Large intestine (tissue), 12 donors: ENCODE measurements around the gene NPIPB2. TPM values are rescaled to one million over a fixed set of nuclear protein-coding genes. Genes with fewer than 3 reads are reported as not detected.
"Not testable (repeated sequence)": the region's sequence is repeated elsewhere in the genome, so short reads cannot be mapped to it uniquely, and the experiment has no call there.

Experiments
- DNase-seq, 2 donors: peaks; one replicate each; pipeline versions ENCODE4 v3.0.0 to v3.0.0-alpha.2; 2013
- H3K27ac ChIP-seq: one replicate; pipeline ENCODE4 v1.5.1; 2013; ENCODE audit warnings: low read length
- H3K27me3 ChIP-seq: 2 replicates; pipeline ENCODE4 v1.6.1; 2013; ENCODE audit warnings: low read length; ENCODE audit not compliant: control insufficient read depth, insufficient read depth
- H3K36me3 ChIP-seq: 2 replicates; pipeline ENCODE4 v1.6.1; 2013; ENCODE audit warnings: low read length; ENCODE audit not compliant: control insufficient read depth, insufficient read depth
- H3K4me1 ChIP-seq: one replicate; pipeline ENCODE4 v1.6.1; 2013; ENCODE audit warnings: low read length; ENCODE audit not compliant: control insufficient read depth, insufficient read depth
- H3K4me3 ChIP-seq: one replicate; pipeline ENCODE4 v1.5.1; 2013; ENCODE audit warnings: low read length
- H3K9me3 ChIP-seq: one replicate; pipeline ENCODE4 v1.6.1; 2013; ENCODE audit warnings: mild to moderate bottlenecking, low read depth, low read length, moderate library complexity; ENCODE audit not compliant: control insufficient read depth
- WGBS: methylation state at CpG from one replicate; pipeline ENCODE4 v1.1.5; 2013; ENCODE audit warnings: low lambda C conversion rate; ENCODE audit not compliant: insufficient coverage; 5-methylcytosine and 5-hydroxymethylcytosine counted together
- long read RNA-seq, 11 donors: transcript quantifications; one replicate each; lab custom pipeline, GENCODE V29; 2026
- polyA plus RNA-seq: library from polyadenylated mRNA; unstranded; fragments of 120-200 nt; gene quantifications from one replicate; pipeline ENCODE4 v1.2.1, GENCODE V29; 2013

The NPIPB2 gene
- 26.0 TPM for polyA plus RNA-seq
- long read RNA-seq, donor 1: 0 reads
- long read RNA-seq, donor 2: 0 reads
- long read RNA-seq, donor 3: 0 reads
- long read RNA-seq, donor 4: 0 reads
- long read RNA-seq, donor 5: 0 reads
- long read RNA-seq, donor 6: 0 reads
- long read RNA-seq, donor 7: 0 reads
- long read RNA-seq, donor 8: 0 reads
- long read RNA-seq, donor 9: 0 reads
- long read RNA-seq, donor 10: 0 reads
- long read RNA-seq, donor 11: 0 reads

DNA sequence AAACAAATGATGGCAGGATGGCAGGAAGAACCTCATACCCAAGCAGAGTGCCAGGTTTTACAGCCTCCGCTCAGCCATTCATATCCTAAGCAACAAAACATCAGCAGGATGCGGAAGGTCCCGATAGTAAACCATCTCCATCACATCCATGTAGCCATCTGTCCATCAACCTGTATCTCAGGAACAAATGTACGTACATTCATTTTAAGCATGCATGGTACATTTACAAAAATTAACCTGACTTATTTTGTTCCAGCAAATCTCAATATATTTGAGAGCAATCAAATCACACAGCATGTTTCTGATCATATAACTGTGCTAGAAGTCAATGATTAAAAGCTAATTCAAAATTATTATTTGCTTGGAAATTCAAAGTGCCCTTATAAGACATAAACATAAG, at the start of gene NPIPB2:
NPIPB2 (minus strand) TSS at position 101 of the 400 bp plus-strand sequence; CDS start at position 101, 0 bp downstream.
- H3K9me3 ChIP-seq, H3K36me3 ChIP-seq, H3K27me3 ChIP-seq, DNase-seq, H3K4me3 ChIP-seq, H3K4me1 ChIP-seq, H3K27ac ChIP-seq: not testable (repeated sequence)
- WGBS: no CpG with 5 or more reads among the region's 4 CpGs

DNA sequence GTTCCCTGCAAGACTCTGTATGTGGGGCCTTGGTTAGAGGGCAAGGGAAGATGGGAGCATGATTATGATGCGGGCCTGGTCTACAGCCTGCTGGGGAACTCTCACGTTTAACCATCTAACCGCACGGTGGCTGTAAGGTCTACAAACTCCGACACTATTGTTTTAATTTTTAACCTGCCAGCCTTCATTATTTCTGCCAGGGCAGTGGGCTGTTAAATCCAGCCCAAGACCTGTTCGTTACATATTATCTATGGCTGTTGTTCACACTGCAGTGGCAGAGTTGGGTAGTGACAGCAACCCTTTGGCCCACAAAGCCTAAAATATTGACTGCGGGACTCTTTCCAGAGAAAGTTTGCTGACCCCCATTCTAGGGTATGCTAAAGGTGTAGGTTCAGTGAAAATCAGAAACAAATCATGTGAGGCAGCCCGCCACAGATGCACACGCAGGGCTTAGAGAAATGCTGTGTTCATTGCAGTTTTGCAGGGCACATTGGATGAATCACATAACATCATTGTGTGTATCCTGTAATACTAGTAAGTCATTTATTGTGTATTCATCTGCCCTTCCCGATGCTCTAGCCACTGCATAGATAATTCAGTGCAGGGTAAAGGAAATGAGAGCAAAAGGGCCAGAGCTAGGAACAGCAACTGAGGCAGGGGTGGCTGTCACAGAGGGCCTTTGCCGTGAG, 49.0 kb upstream of the NPIPB2 start:
- H3K4me3 ChIP-seq: no peak overlapping the region
- no peak for DNase-seq
- no peak overlapping the region for H3K27ac ChIP-seq
- H3K36me3 ChIP-seq: no peaks in the 10 kb centered on the region
- no CpG with 5 or more reads among the region's 11 CpGs for WGBS
- no peaks in the 10 kb centered on the region for H3K4me1 ChIP-seq
- no peaks in the 10 kb centered on the region for H3K27me3 ChIP-seq
- H3K9me3 ChIP-seq: no peaks in the 10 kb centered on the region

DNA sequence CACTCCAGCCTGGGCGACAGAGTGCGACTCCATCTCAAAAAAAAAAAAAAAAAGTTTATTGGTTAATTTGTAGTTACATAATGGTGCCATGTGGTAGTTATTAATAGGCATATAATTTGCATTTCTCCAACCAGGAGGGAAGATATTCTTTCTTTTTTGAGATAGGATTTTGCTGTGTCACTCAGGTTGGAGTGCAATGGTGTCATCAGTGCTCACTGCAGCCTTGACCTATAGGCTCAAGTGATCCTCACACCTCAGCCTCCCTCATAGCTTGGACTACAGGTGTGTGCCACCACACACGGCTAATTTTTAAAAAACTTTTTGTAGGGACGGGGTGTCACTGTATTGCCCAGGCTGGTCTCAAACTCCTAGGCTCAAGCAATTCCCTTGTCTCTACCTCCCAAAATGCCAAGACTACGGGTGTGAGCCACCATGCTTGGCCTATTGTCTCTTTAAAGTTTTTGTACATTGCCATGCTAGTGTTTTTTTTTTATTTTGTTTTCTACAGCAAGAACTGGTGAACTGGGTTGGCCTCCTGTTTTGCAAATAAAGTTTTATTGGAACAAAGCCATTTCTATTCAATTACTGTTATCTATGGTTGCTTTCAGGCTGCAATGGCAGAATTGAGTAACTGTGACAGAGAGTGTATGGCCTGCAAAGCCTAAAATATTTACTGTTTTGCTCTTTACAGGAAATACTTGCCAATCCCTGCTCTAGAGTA, 46.6 kb upstream of the NPIPB2 start:
- H3K9me3 ChIP-seq: no peaks in the 10 kb centered on the region
- H3K27ac ChIP-seq: no peak overlapping the region
- no peaks in the 10 kb centered on the region for H3K4me1 ChIP-seq
- H3K36me3 ChIP-seq: no peaks in the 10 kb centered on the region
- no CpG with 5 or more reads among the region's 5 CpGs for WGBS
- DNase-seq: no peak
- no peaks in the 10 kb centered on the region for H3K27me3 ChIP-seq
- no peak overlapping the region for H3K4me3 ChIP-seq

DNA sequence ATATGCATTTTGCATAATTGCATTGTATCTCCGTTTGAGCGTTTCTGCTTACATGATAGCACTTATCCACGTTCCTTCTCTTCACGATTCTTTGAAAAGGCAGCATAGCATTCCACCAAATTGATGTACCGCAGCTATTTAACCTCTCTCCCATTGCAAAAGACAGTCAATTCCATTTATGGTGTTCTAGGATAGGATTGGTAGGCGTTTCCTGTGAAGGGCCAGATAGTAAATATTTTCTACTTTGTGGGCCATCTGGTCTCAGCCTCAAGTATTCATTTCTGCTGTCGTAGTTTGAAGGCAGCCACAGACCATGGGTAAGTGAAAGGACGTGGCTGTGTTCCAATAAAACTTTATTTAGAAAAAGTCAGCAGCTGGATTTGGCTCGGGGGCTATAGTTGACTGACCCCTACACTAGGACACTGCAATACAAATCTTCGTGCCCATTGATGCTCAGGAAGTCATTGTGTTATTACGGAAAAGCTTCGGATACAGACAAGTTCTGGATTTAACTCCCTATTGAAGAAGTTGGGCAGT, 44.7 kb upstream of the NPIPB2 start:
- Histone ChIP-seq H3K9me3 (no peaks in the 10 kb centered on the region), H3K27me3 (no peaks in the 10 kb centered on the region), H3K4me1 (no peaks in the 10 kb centered on the region), H3K4me3 (no peak overlapping the region), H3K36me3 (no peaks in the 10 kb centered on the region), H3K27ac (no peak overlapping the region)
- no peak for DNase-seq
- no CpG with 5 or more reads among the region's 12 CpGs for WGBS

DNA sequence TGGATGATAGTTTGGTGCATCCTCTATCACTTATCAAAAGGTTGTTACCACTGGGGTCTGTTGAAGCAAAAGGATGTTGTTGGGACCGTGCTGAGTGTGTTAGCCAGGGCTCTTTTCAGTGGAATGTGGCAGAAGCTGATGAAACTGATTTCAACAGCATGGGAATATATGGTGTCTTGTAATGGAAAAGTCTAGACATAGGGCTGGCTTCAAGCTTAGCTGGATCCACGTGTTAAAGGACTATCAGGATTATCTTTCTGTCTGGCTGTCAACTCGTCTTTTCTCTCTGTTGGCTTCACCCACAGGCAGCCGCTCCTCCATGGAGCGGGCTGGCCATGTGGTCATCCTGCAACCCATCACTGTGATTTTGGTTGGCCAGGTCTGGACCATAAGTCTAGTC, 43.4 kb upstream of the NPIPB2 start:
- no peaks in the 10 kb centered on the region for H3K9me3 ChIP-seq
- no CpG with 5 or more reads among the region's 5 CpGs for WGBS
- DNase-seq: no peak

DNA sequence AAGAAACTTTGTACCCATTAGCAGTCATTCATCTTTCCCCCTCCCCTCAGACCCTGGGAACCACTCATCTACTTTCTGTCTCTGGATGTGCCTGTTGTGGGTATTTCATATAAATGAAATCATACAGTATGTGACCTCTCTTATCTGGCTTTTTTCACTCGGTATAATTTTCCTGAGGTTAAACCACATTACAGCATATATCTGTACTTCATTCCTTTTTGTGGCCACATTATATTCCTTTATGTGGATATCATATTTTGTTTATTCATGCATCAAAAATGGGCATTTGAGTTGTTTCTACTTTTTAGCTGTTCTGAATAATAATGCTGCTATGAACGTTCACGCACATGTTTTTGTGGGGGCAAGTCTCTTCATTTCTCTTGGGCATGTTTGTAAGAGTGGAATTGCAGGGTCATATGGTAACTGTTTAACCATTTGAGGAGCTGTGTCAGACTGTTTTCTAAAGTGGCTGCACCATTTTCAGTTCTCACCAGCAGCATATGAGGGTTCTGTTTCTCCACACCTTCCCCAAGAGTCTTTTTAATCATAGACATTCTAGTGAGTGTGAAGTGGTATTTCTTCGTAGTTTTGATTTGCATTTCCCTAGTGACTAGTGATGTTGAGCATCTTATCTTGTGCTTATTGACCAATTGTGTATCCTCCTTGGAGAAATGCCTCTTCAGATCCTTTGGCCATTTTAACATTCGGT, 38.4 kb upstream of the NPIPB2 start:
- no peaks in the 10 kb centered on the region for H3K36me3 ChIP-seq
- H3K27ac ChIP-seq: no peak overlapping the region
- H3K4me3 ChIP-seq: no peak overlapping the region
- no peak for DNase-seq
- H3K9me3 ChIP-seq: no peaks in the 10 kb centered on the region
- 93% methylated on average over 2 of the region's 5 CpGs for WGBS
- H3K4me1 ChIP-seq: peaks cover 3% of the 10 kb centered on the region
- no peaks in the 10 kb centered on the region for H3K27me3 ChIP-seq

More for the DNA sequence above, 43.4 kb upstream of the NPIPB2 start:
- H3K27ac ChIP-seq: no peak overlapping the region
- no peaks in the 10 kb centered on the region for H3K27me3 ChIP-seq
- H3K4me3 ChIP-seq: no peak overlapping the region
- H3K4me1 ChIP-seq: no peaks in the 10 kb centered on the region
- no peaks in the 10 kb centered on the region for H3K36me3 ChIP-seq

DNA sequence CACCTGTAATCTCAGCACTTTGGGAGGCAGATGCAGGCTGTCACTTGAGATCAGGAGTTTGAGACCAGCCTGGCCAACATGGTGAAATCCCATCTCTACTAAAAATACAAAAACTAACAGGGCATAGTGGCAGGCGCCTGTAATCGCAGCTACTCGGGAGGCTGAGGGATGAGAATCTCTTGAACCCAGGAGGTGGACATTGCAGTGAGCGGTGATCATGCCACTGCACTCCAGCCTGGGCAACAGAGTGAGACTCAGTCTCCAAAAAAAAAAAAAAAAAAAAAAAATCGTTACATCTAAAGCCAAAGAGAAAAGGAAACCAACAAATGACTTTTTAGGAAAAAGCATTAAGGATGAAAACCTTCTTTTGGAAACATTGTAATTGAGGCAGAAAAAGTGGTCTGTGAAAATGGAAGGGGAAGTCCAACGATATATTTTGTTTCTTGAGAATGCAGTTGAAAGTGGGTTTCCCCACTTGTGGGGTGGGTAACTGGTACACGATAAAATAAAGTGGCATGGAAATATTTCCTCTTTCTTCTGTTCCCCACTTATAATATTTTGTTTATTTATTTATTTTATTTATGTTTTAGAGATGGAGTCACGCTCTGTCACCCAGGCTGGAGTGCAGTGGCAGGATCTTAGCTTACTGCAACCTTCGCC, 37.3 kb upstream of the NPIPB2 start:
- WGBS: 71% methylated on average over 1 of the region's 9 CpGs
- Histone ChIP-seq H3K9me3 (no peaks in the 10 kb centered on the region), H3K4me1 (peaks cover 3% of the 10 kb centered on the region), H3K36me3 (no peaks in the 10 kb centered on the region), H3K27me3 (no peaks in the 10 kb centered on the region), H3K4me3 (no peak overlapping the region), H3K27ac (no peak overlapping the region)
- no peak for DNase-seq

DNA sequence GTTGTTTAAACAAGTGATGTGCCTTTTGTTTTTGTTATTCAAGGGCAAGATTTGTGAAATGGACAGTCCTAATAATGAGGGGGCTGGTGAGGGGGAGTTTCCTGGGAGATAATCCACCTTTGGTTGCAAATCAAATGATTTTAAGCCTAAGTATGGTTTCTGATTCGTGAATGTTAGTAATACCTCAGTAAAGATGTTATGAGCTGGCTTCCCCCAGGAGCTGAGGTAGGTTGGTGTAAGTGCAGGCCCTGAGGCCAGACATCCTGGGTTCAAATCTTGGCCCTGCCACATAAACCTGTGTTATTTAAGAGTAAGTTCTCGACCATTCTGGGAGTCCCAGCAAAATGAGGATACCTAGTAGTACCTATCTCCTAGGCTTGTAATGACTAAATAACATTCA, 36.2 kb upstream of the NPIPB2 start:
- WGBS: no CpG with 5 or more reads among the region's 2 CpGs
- Histone ChIP-seq H3K27ac (no peak overlapping the region), H3K9me3 (no peaks in the 10 kb centered on the region), H3K27me3 (no peaks in the 10 kb centered on the region), H3K4me1 (peaks cover 3% of the 10 kb centered on the region), H3K36me3 (peaks cover 4% of the 10 kb centered on the region), H3K4me3 (no peak overlapping the region)
- no peak for DNase-seq

DNA sequence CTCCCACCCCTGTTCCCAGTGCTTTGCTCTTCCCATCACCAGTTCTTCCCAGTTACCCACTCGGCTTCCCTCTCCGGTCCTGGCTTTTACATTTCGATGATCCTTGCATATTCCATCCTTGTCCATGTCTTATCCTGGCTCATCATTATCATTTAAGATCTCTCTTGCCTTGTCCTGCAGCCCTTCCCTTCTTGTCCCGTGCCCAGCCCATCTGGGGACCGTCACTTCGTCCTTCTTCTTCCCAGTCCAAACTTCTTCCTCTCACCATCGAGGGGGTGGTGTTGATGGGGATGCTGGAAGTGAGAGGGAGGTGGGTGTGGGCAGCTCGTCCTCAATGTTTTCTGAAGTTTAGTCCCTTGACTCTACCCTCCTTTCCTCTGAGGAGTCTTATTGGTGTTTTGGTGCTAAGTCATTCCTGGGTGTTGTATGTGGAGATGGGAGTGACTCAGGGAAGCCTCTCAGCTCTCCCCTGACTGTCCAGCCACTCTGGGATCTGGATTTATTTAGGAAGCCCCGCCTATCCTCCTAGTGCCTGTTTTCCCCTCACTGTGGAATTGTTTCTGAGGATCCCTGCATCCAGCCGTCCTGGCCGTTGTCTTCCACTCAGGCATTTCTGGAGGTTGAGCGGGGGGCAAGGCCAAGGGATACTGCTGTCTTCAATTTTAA, 35.7 kb upstream of the NPIPB2 start:
- Histone ChIP-seq H3K36me3 (peaks cover 4% of the 10 kb centered on the region), H3K4me3 (peak overlapping the region; percentile 77), H3K9me3 (no peaks in the 10 kb centered on the region), H3K4me1 (peaks cover 3% of the 10 kb centered on the region), H3K27me3 (no peaks in the 10 kb centered on the region), H3K27ac (no peak overlapping the region)
- DNase-seq: peak in 1 of 2 donors; percentile 4
- 30% methylated on average over 2 of the region's 12 CpGs for WGBS
